Astrocyte of the cerebellum (primary cell): Measurements from ENCODE around the gene RNASE8.

Experiments used
- DNase-seq: peaks from one replicate; pipeline ENCODE4 v3.0.0-alpha.2; 2011; ENCODE audit warnings: low read depth
- H3K4me3 ChIP-seq: 2 replicates; pipeline ENCODE4 v1.5.1; 2011; ENCODE audit warnings: mild to moderate bottlenecking, low read depth, low read length, moderate library complexity
- CTCF ChIP-seq: IDR thresholded peaks from 2 replicates; pipeline ENCODE4 v1.5.1; 2012; ENCODE audit warnings: low read length, low read depth, moderate library complexity, mild to moderate bottlenecking; ENCODE audit errors: missing control alignments
- in situ Hi-C: cut with HindIII; loops from 2 replicates; pipeline ENCODE4 v1.10.0; 2017; ENCODE audit warnings: low sequenced_read_pairs

The RNASE8 gene

GRCh38 chr14:21106498-21107282 lies 49.1 kb downstream of the RNASE8 start:
- no peak overlapping the region for H3K4me3 ChIP-seq
- in situ Hi-C loops, result loop anchor here (5.0 kb wide), 2 partner anchors 44 to 51 kb away; partner anchors contain the start of gene OR5AU1
- DNase-seq, result peak; percentile 59
- peak; percentile 98 for TF ChIP-seq CTCF

GRCh38 chr14:21107283-21107800 lies 49.7 kb downstream of the RNASE8 start:
- TF ChIP-seq CTCF, result no peak
- DNase-seq, result no peak
- H3K4me3 ChIP-seq, result no peak overlapping the region
- in situ Hi-C loops, result loop anchor here (5.0 kb wide), 2 partner anchors 45 to 50 kb away; partner anchors contain the start of gene OR5AU1
